Measurements from ENCODE around the gene PTPRN2. TPM values are rescaled to one million over a fixed set of nuclear protein-coding genes. Genes with fewer than 3 reads are reported as not detected.

PTPRN2 gene
- total and polyA plus RNA-seq, 2 donors (not counting 3 experiments of a cell fraction or from before 2014, with no cell fraction given) = 0.62 to 0.88 TPM

DNA sequence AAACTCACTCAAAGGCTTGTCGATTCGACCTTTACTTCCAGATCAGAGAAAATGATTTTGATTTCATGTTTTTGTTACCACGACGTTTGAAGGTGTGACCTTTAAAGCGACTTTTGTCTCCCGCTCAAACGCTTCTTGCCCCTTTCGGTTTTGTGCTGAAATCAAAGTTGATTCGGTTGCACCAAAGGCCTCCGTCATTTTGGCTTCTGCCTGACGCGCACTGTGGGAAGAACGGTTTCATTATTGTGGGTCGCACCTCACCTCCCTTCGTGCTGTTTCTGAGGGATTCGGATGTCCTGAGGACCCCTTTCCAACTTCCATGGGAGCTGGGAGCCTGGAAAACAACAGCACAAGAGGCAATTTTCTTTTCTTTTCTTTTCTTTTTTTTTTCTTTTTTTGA is 1073.9 kb downstream of the PTPRN2 start:
- Histone ChIP-seq H3K27ac (ENCODE audit: insufficient read depth, low read depth, low read length) (no peak overlapping the region), H3K79me2 (ENCODE audit: control insufficient read depth, insufficient read depth, low read length) (no peaks in the 10 kb centered on the region), H4K20me1 (replicated peaks; ENCODE audit: control insufficient read depth, extremely low read depth, insufficient read depth, low read length) (no peaks in the 10 kb centered on the region), H3K9ac (replicated peaks; ENCODE audit: extremely low read depth, insufficient read depth, low read length) (no peak overlapping the region), H3K36me3 (ENCODE audit: control insufficient read depth in 2 of 2, extremely low read depth in 1 of 2, insufficient read depth in 2 of 2, low read length in 2 of 2) (no peaks in the 10 kb centered on the region), H2AFZ (ENCODE audit: low read depth, low read length) (no peak overlapping the region), H3K9me1 (replicated peaks; ENCODE audit: control insufficient read depth, extremely low read depth, insufficient read depth, low read length) (no peaks in the 10 kb centered on the region), H3K4me2 (ENCODE audit: insufficient read depth, low read length) (no peak overlapping the region), H3K27me3 (ENCODE audit: control insufficient read depth in 2 of 2, insufficient read depth in 2 of 2, low read length in 2 of 2) (no peaks in the 10 kb centered on the region), H3K4me1 (ENCODE audit: control insufficient read depth, extremely low read depth, insufficient read depth, low read length) (no peaks in the 10 kb centered on the region), H3K4me3 (replicated peaks in 1 of 3; ENCODE audit: insufficient read depth in 1 of 3, low read depth in 1 of 3, low read length in 3 of 3) (no peak overlapping the region), H3K9me3 (replicated peaks; ENCODE audit: control insufficient read depth, insufficient read depth, low read length) (no peaks in the 10 kb centered on the region)
- TF ChIP-seq MYC (IDR thresholded peaks at IDR 0.05; ENCODE audit: low read depth, low read length) (no peak), POLR2A (IDR thresholded peaks at IDR 0.05; ENCODE audit: low read depth, low read length) (no peak), EZH2 (IDR thresholded peaks at IDR 0.05; ENCODE audit: borderline replicate concordance, low read depth, low read length, severe bottlenecking) (no peak), GATA2 (IDR thresholded peaks at IDR 0.05; ENCODE audit: insufficient read depth, insufficient read length, low read depth, low read length) (no peak), FOS (IDR thresholded peaks at IDR 0.05; ENCODE audit: borderline replicate concordance, insufficient read depth, low read length) (no peak), JUN (IDR thresholded peaks at IDR 0.05; ENCODE audit: borderline replicate concordance, insufficient read depth, insufficient read length, low read depth) (no peak)
- TF ChIP-seq, protein P1, sequence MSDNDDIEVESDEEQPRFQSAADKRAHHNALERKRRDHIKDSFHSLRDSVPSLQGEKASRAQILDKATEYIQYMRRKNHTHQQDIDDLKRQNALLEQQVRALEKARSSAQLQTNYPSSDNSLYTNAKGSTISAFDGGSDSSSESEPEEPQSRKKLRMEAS (IDR thresholded peaks at IDR 0.05; ENCODE audit: insufficient read depth, insufficient read length) = no peak
- TF ChIP-seq, protein P2, sequence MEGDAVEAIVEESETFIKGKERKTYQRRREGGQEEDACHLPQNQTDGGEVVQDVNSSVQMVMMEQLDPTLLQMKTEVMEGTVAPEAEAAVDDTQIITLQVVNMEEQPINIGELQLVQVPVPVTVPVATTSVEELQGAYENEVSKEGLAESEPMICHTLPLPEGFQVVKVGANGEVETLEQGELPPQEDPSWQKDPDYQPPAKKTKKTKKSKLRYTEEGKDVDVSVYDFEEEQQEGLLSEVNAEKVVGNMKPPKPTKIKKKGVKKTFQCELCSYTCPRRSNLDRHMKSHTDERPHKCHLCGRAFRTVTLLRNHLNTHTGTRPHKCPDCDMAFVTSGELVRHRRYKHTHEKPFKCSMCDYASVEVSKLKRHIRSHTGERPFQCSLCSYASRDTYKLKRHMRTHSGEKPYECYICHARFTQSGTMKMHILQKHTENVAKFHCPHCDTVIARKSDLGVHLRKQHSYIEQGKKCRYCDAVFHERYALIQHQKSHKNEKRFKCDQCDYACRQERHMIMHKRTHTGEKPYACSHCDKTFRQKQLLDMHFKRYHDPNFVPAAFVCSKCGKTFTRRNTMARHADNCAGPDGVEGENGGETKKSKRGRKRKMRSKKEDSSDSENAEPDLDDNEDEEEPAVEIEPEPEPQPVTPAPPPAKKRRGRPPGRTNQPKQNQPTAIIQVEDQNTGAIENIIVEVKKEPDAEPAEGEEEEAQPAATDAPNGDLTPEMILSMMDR (IDR thresholded peaks at IDR 0.05; ENCODE audit: extremely low read depth in 1 of 2, insufficient read depth in 1 of 2, low read depth in 1 of 2, low read length in 2 of 2) = no peak
- no peak for DNase-seq (ENCODE audit: low read depth, low spot score)
- CTCF ChIA-PET = no interaction called here
- intact Hi-C loops (cut with micrococcal nuclease) (no loop called here), dilution Hi-C loops (cut with MboI; ENCODE audit: extremely low pct_ligation_motif_present, low sequenced_read_pairs) (no loop called here)
- POLR2A ChIA-PET = no interaction called here
- FAIRE-seq = no peak
- no TSS peak for BruUV-seq (replicated peaks)

Measured in endothelial cell of umbilical vein (primary cell).